SIG-M5 (cell line): ENCODE measurements around the gene ZNF334.

Source experiments
- DNase-seq: peaks from one replicate; lab custom pipeline; 2025; lab: John Stamatoyannopoulos, UW

ZNF334 gene

GRCh38 chr20:46545827-46546138 is 32.4 kb upstream of the ZNF334 start:
- no peak for DNase-seq

DNA sequence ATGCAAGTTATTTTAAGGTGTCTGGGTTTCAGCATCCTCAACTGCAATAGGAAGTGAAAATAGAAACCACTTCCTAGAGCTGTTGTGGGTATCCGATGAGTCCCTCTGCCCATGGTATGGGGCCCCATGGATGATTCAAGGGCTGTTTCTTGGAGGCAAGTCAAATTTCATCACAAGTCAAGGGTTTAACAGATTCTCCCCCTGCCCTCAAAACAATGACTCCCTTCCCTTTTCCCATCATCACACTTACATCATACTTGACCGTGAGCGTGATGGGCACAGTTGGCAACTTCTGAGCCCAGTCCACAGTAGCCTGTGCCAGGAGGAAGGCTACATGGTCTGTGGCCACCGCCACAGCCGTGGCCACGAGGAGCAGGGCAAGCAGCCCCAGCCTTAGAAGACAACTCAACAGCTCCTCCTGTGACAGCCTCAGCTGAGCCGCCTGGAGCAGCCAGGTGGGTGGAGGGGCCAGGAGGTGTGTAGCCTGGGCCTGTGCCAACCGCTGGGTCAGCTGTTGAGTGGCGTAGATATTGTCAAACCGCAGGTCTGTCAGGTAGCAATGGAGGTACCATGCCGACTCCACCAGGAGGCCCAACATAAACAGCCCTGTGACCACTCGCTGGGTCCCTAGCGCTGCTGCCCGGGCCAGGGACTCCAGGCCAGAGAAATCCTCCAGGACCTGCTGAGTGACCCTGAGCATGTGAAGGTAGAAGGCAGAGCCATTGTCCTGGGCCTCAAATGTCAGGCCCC is 31.9 kb upstream of the ZNF334 start:
- peak; percentile 93 for DNase-seq

- DNase-seq: no peak
These were observed 31.2 kb upstream of the ZNF334 start for GRCh38 chr20:46544576-46544975.

DNA sequence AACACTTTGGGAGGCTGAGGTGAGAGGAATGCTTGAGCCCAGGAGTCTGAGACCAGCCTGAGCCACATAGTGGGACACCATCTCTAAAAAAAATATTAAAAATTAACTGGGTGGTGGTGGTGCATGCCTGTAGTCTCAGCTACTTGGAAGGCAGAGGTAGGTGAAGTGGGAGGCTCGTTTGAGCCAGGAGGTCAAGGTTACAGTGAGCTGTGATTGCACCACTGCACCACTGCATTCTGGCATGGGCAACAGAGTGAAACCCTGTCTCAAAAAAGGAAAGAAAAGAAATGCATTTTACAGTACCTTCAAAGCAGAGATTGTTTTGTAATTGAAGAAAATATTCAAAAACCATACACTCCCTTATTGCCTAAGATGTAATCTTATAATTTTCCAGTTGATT is 30.6 kb upstream of the ZNF334 start:
- no peak for DNase-seq

GRCh38 chr20:46543033-46543432 is 29.7 kb upstream of the ZNF334 start:
- DNase-seq: no peak

GRCh38 chr20:46541229-46541935 is 28.0 kb upstream of the ZNF334 start:
- no peak for DNase-seq

DNA sequence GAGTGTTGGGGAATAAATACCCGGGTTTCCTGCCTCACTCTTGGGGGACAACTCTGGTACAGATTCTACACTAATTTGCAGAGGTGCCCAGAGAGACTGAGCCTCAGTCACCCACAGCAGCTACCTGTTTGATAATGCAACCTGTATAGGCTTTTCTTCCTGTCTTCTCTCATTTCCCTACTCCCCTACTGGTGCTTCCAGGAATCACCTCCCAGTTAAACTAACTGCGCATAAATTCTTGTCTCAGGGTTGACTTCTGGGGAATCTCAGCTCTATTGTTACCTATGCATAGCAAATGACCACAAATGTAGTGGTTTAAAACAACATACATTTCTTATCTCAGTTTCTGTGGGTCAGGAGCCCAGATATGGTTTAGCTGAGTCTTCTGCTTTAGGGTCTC is 25.8 kb upstream of the ZNF334 start:
- no peak for DNase-seq

DNA sequence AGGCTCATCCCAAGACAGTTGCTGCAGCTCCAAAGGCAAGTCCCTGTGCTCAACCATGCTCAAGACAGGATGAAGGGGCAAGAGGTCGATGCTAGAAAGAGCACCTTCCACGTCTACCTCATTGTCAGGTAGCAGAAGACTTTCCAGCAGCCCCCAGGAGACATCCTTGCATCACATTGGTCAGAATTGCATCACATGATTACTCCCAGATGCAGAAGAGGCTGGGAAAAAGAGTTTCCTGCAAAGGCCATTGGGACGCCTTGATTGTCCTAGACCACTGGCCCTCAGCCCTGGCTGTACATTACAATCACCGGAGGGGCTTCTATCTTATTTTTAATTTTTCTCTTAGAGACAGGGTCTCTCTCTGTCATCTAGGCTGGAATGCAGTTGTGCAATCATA is 17.3 kb upstream of the ZNF334 start:
- no peak for DNase-seq

- DNase-seq: no peak
These were observed 10.5 kb upstream of the ZNF334 start for GRCh38 chr20:46523696-46524328.

GRCh38 chr20:46523108-46523507 is 9.7 kb upstream of the ZNF334 start:
- DNase-seq: no peak

GRCh38 chr20:46520976-46521579 is 7.7 kb upstream of the ZNF334 start:
- no peak for DNase-seq

GRCh38 chr20:46520540-46520939 is 7.2 kb upstream of the ZNF334 start:
- DNase-seq: no peak

GRCh38 chr20:46519471-46520068 is 6.2 kb upstream of the ZNF334 start:
- DNase-seq: no peak

DNA sequence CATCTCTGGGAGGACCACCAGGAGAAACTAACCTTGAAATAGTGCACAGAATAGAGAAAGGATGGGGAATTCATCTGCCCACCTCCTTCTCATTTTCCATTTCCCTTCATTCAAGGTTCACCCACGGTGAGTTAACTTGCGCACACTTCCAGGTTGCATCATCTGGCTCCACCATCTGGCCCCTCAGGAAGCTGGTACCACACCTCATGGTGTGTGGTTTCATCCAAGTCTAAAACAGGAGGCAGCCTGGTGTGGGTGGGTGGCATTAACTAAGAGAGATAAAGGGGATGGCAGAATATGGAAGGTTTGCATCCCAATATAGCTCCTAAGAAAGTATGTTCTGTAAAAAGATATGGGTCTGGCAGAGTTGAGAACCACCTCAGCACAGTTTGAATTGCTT is 3.8 kb downstream of the ZNF334 start:
- DNase-seq: no peak

DNA sequence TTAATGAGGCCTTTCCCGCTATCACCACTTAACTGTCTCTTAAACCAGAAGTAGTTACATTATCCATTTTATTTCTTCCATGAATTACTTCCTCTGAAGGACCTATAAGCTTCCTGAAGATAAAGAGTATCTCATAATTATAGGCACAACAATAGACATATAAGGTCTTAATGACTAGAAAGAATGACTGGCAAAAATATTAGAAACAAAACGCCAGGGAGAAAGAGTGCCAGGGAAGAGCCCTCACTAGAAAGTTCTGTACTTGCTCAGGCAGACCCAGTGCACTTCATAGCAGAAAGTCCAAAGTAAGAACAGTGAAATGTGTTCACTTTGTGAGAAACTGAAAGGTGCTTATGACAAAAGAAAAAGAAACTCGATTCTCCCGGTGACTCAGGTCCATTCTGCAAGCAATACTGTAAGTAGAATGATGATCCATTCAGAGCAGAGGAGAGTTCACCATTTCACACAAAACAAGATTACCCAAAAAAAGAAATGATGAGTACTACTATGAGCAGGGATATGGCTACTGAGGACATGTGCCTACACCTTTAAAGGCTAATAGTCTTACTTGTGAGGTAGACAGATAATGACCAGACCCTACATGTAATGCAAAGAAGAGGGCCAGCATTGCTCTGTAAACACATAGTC is 5.5 kb downstream of the ZNF334 start:
- DNase-seq: no peak

DNA sequence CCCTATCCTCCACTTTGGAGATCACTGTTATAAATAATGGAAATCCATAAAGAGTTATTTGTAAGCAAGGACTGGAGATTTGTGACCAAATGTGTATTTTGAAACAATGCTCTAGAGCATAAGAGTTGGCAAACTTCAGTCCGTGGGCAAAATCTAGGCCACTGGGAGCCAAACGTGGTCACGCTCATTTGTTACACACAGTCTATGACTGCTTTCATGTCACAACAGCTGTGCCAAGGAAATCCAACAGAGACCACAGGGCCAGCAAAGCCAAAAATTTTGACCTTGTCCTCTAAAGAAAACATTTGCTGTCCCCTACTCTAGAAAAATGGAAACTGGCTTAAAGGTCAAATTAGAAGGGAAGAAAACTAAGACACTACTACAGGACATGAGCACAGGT is 7.9 kb downstream of the ZNF334 start:
- no peak for DNase-seq

- no peak for DNase-seq
These were observed 11.4 kb downstream of the ZNF334 start for GRCh38 chr20:46501961-46502360.

DNA sequence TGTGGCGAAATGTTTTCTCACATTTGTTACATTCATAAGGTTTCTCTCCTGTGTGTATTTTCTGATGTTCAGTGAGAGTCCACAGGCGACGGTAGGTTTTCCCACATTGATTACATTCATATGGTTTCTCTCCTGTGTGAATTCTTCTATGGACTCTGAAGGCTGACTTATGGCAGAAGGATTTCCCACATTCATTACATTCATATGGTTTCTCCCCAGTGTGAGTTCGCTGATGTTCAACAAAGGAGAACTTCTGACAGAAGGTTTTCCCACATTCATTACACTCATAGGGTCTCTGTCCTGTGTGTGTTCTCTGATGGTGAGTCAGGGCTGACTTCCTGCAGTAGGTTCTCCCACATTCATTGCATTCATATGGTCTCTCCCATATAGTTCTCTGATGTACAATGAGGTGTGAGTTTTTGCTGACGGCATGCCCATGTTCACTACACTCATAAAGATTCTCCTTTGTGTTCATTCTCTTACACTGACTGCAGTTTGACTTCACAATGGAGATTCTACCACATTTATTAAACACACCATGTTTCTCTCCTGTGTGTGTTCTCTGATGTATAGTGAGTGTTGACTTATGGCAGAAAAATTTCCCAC is 11.9 kb downstream of the ZNF334 start:
- no peak for DNase-seq

- no peak for DNase-seq
These were observed 19.3 kb downstream of the ZNF334 start for GRCh38 chr20:46494077-46494476.

- DNase-seq: no peak
These were observed 22.0 kb downstream of the ZNF334 start for GRCh38 chr20:46491354-46491753.

DNA sequence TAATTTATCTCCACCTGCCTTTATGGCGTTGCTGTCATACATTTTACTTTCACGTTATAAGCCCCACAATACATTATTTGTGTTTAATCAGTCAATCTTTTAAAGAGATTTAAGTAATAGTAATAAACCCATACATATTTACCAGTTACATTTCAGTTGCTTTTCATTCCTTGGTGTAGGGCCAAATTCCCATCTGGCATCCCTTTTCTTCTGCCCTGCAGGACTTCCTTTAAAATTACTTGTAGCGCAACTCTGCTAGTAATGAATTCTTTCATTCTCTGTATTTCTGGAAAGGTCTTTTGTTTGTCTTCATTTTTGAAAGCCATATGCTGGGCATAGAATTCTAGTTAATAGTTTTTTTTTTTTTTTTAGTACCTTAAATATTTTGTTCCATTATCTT is 24.9 kb downstream of the ZNF334 start:
- DNase-seq: no peak

- DNase-seq: no peak
These were observed 25.7 kb downstream of the ZNF334 start for GRCh38 chr20:46487628-46488027.
